Astrocyte (in vitro differentiated cells and primary cell): ENCODE data around the gene KCNG2.

Experiments used
- EZH2 ChIP-seq: IDR thresholded peaks from 2 replicates; pipeline ENCODE4 v1.6.1; 2012; ENCODE audit warnings: mild to moderate bottlenecking, low read length, inconsistent platforms; ENCODE audit not compliant: insufficient read depth
- TF ChIP-seq, protein P1 (sequence below): IDR thresholded peaks from 2 replicates; pipeline ENCODE4 v1.5.1; 2011; ENCODE audit warnings: low read depth, mild to moderate bottlenecking, inconsistent platforms, low read length, moderate library complexity; ENCODE audit not compliant: insufficient read depth

DNA sequence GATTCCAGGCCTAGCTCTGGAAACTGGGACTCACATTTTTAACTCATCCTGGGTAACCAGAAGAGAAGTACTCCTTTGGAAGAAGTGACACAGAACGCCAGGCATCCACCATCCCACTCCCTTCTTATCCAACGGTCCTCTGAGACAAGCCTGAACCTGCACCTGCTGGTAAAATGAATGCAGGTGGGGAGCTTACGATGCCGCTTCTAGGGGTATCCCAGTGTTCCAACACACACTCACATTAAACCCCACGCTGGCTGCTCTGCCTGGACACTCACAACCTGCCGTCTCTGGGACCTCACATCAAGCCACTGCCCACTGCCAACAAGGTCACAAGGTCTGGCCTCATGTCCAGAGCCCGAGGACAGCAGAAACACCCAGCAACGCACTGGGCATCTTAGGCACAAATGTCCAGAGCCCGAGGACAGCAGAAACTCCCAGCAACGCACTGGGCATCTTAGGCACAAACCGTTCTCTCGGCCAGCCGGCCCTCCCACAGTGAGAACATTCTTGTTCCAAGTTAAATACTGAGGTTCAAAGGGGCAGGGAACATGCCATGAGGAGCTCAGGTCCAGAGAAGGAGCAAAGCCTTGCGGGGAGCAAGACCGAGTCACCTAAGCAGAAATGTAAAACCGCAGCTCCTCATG, 143.9 kb downstream of the KCNG2 start:
- TF ChIP-seq, protein P1, sequence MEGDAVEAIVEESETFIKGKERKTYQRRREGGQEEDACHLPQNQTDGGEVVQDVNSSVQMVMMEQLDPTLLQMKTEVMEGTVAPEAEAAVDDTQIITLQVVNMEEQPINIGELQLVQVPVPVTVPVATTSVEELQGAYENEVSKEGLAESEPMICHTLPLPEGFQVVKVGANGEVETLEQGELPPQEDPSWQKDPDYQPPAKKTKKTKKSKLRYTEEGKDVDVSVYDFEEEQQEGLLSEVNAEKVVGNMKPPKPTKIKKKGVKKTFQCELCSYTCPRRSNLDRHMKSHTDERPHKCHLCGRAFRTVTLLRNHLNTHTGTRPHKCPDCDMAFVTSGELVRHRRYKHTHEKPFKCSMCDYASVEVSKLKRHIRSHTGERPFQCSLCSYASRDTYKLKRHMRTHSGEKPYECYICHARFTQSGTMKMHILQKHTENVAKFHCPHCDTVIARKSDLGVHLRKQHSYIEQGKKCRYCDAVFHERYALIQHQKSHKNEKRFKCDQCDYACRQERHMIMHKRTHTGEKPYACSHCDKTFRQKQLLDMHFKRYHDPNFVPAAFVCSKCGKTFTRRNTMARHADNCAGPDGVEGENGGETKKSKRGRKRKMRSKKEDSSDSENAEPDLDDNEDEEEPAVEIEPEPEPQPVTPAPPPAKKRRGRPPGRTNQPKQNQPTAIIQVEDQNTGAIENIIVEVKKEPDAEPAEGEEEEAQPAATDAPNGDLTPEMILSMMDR, result no peak
- no peak for TF ChIP-seq EZH2
